NCI-H510A (cell line): ENCODE results near the gene NXF2.
"Not testable (repeated sequence)": the region's sequence is repeated elsewhere in the genome, so short reads cannot be mapped to it uniquely, and the experiment has no call there.

Source experiments
- DNase-seq: peaks from one replicate; lab custom pipeline; 2025; lab: John Stamatoyannopoulos, UW

NXF2 gene, protein sequence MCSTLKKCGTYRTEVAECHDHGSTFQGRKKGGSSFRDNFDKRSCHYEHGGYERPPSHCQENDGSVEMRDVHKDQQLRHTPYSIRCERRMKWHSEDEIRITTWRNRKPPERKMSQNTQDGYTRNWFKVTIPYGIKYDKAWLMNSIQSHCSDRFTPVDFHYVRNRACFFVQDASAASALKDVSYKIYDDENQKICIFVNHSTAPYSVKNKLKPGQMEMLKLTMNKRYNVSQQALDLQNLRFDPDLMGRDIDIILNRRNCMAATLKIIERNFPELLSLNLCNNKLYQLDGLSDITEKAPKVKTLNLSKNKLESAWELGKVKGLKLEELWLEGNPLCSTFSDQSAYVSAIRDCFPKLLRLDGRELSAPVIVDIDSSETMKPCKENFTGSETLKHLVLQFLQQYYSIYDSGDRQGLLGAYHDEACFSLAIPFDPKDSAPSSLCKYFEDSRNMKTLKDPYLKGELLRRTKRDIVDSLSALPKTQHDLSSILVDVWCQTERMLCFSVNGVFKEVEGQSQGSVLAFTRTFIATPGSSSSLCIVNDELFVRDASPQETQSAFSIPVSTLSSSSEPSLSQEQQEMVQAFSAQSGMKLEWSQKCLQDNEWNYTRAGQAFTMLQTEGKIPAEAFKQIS

DNA sequence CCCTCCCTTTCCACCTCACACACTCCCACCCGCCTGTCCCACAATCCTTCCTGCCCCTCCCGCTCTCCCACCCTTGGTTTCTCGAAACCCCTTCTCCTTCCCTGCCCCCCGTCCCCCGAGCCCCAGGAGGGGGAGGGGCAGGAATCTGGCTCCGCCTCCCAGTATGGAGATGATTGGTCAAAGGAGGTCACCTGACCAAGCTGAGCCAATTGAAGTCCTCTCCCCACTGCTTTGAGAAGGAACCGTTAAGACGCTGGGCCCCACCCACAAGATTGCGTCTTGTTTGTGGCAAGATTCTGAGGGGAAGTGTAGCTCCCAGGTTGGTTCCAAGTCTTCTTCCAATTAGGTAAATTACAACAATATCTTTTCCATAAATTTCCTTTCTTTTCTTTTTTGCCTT lies at the start of gene NXF2:
NXF2 (plus strand) TSS at position 275 of the 400 bp plus-strand sequence. CDS start 59,912 bp downstream, outside the sequence.
- not testable (repeated sequence) for DNase-seq

DNA sequence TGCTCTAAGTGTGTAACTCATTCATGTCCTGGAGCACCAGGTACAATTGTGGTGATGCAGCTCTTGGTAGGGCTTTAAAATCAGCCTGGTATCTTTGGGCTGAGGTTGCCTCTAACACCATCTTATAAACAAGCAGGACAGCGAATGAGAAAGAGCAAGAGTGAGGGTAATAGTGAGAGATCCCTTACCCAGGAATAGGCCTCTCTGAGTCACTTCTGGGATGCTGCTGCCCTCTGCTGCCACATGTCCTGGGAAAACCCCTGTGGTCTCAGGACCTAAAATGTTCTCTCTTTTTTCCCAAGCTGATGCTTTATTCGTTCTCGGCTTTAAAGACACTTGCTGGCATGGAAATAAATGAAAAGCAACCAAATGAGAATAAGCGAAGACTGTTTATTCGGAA lies 39.0 kb upstream of the NXF2 start:
- DNase-seq: not testable (repeated sequence)

DNA sequence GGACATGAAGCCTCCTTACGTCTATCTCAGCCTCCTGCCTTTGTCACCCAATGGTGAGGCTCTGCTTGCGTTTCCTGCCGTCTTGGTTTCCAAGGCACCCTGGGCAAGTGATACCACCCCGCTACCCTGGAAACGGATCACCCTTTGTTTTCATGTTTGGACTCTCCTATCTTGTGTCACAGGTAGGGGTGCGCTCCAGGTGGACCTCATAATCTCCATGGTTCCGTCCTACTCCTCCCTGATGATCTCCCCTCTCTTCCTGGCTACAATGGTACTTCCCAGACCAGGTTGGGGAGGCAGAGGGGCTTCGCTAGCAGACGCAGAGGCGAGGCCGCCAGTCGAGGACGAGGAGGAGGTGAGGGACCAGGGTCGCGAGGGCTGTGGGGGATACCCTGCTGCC lies 32.0 kb upstream of the NXF2 start, which contains the start of gene TCP11X1:
TCP11X1 (plus strand) TSS at position 316 of the 400 bp plus-strand sequence.
- DNase-seq: not testable (repeated sequence)

DNA sequence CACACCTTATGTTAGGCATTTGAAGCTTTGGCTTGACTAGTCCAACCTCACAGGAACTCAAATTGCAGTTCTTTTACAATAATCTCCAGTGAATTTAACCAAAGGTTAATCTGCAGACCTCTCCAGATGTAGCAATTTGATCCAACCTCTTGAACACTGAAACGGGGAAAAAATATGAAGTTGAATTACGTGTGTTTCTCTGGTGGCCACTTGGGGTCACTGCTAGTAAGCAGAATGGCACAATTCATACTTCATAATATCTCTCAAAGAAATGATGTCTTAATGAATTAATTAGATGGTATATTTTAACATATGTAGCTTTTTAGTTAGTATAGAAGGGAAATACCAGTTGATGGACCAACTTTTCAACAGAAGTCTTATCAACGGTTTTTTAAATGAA lies 30.5 kb upstream of the NXF2 start:
- not testable (repeated sequence) for DNase-seq

DNA sequence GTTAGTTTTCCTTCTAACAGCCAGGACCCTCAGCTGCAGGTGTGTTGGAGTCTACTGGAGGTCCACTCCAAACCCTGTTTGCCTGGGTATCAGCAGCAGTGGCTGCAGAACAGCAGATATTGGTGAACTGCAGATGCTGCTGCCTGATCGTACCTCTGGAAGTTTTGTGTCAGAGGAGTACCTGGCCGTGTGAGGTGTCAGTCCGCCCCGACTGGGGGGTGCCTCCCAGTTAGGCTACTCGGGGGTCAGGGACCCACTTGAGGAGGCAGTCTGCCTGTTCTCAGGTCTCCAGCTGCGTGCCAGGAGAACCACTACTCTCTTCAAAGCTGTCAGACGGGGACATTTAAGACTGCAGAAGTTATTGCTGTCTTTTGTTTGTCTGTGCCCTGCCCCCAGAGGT lies 11.3 kb upstream of the NXF2 start:
- DNase-seq: not testable (repeated sequence)

DNA sequence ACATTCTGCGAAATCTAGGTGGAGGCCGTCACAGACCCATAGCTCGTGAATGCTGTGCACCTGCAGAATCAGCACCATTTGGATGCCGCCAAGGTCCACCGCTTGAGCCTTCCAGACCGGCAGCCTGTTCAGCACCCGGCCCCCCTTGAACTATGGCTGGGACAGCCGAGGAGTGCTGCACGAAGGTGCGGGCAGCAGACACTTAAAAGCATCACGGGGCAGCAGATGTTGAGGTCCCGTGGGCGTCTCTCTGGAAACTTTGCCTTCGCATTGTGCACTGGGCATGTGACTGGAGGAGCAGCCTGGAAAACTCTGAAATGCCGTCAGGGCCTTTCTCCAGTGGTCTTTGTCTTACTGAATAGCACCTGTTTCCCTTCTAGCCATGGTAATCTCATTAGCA lies 6.7 kb upstream of the NXF2 start:
- not testable (repeated sequence) for DNase-seq

DNA sequence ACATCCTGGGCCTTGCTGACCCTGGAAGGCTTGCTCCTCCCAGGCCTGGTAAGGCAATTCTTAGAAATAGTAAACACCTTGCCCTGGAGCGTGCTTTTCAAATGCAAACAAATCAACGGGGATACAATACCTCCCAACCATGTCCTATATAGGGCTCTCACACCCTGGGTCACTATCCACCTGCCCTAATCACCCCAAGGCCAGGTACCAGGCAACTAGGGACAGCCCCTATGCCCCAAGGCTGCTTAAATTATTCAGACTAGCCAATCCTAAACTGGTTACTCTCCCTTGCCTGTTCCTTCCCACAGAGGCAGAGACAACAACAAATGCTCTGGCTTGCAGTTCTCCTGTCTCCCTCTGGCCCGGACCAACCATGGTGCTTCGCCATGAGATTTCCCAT lies 25.3 kb downstream of the NXF2 start:
- DNase-seq: not testable (repeated sequence)

DNA sequence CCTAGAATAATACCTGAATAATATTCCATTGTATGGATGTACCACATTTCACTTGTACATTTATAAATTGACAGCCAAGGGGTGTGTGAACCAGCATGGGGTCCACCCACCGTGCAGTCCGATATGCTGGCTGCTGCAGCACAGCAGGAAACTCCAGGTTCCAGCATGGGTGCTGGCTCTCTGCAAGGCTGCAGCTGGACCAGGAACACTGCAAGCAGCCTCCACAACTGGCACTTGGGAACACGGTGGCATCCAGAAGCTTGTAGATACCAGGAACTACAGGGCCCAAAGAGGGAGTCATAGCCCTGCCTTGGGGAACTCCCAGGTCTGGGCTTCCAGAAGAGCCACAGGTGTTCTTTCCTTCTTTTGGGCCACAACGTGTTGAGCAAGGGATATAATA lies 91.2 kb downstream of the NXF2 start:
- DNase-seq: no peak

DNA sequence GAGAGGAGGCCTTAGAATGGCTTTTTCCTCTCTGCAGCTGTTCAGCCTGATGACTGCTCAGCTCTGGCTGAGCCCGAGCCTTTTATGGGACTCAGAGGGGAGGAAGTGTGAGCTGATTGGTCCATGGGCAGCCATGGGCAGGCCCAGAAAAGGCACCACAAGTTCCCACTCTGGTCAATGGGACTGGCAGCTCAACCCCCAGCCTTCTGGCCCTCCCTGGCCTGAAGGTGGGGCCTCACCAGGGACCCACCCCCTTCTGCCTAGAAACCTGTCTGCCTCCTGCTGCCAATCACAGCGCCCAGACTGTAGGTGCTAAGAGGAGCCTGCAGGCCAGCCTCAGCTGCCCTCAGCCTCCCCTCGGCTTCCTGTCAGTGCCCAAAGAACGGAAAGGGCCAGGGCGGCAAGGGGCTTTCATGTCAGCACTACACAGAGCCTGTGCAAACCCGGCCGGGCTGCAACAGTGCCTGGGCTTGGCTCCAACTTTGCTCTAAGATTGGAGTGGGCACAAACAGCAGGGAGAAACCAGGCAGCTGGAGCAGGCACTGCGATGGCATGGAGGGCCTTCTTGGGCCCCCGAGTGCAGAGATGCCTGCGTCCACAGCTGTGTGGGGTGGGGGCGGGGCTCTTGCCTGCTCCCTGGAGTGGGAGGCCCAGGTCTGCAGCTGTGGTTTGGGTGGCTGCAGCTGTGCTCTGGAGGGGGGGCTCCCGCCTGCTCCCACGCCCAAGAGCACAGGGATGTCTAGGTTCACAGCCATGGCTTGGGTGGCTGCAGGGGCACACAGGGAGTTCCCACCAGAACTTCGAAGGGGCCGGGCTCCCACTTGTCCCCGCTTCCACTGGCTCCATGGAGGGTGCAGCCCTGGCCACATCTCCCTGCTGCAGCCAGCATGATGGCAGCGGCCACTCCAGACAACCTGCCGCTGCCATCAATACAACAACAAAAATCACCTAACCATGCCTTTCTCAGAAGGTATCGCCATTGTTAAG lies 92.6 kb downstream of the NXF2 start:
- DNase-seq: no peak

DNA sequence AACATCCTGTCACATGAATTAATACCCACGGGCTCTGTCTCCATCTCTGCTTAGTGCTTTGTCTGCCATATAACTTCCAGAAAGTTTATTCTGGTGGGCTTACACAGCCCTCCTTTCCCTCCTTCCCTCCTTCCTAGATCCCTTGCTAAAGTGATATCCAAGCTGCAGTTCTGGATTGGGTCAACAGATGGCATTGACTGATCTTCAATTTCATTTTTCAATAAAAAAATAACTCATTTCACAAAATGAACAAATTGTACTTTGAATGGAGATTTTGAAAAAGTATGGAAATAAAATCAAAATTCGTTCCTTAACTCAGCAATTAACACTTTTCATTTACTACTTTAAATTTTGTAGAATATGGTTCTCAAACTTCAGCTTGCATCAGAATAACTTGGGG lies 94.9 kb downstream of the NXF2 start:
- DNase-seq: no peak

DNA sequence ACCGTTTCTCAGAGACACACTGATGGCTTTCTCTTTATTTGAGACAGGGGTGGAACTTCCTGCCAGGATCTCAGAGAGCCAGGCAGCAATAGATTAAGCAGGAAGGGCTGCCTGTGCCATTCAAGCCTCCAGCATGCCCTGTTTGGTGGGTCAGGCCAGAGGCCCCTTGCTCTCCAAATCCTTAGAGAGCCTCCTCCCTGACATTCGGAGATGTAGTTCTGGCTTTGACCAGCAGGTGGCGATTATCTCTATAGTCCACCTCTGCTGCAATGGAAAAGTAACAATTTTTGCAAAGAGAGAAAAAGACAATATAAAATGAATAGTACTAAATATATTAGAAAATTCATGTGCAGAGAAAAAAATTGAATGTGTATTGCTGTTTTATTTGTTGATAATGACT lies 98.9 kb downstream of the NXF2 start:
- DNase-seq: no peak
